GM12875 (cell line): ENCODE measurements around the gene SPHK1.
A peak's percentile ranks its signal among the peaks of the same experiment; 100 is the strongest.

ENCODE experiments used
- H3K4me3 ChIP-seq: one replicate; pipeline ENCODE4 v1.5.1; 2011; ENCODE audit warnings: low read depth, low read length, control low read depth
- CTCF ChIP-seq: IDR thresholded peaks from 2 replicates; pipeline ENCODE4 v1.5.1; 2011; ENCODE audit warnings: low read depth, mild to moderate bottlenecking, control low read depth, inconsistent platforms, low read length, moderate library complexity, borderline replicate concordance; ENCODE audit not compliant: insufficient read depth

The SPHK1 gene

DNA sequence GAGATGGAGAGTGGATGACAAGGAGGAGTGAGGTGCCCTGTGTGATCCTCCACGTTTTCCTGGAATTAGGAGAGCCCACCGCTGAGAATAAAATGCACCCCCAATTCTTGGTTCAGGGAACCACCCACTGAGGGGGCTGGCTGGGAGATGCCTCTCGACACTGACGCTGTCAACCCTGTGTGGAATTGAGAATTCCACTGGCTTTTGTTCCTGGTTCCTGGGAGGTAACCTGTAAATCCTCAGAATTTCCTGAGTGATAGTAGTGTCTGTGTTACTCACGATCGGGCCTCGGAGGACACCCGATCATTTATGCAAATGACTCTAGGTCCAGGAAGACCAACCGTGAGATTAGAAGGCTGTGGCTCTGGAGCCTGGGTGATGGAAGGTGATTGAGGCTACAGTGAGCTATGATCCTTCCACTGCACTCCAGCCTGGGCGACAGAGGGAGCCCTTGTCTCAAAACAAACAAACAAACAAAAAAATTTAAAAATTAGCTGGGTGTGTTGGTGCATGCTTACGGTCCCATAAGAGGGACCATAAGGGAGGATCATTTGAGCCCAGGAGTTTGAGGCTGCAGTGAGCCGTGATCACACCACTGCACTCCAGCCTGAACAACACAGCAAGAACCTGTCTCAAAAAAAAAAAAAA is 19.0 kb upstream of the SPHK1 start:
- H3K4me3 ChIP-seq: no peak overlapping the region
- 0 out of 2 replicates have a peak, but pooled peaks have one; percentile 26 for TF ChIP-seq CTCF

DNA sequence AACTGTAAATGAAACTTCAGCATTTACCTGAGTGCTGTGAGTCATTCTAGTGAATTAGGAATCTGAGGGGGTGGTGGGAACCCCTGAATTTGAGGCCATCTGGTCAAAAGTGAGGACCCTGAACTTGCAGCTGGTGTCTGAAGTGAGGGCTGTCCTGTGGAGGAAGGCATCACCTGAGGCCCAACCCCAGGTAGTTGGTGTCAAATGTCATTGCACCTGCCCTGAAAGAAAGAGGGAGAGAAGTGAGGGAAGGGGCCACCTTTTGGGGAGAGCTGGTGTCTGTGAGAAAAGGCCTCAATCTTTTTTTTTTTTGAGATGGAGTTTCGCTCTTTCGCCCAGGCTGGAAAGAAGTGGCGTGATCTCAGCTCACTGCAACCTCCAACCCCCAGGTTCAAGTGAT is 18.2 kb upstream of the SPHK1 start:
- TF ChIP-seq CTCF: no peak
- H3K4me3 ChIP-seq: no peak overlapping the region

GRCh38 chr17:76367642-76368041 is 16.8 kb upstream of the SPHK1 start:
- H3K4me3 ChIP-seq: no peak overlapping the region
- TF ChIP-seq CTCF: no peak

- TF ChIP-seq CTCF: no peak
- no peak overlapping the region for H3K4me3 ChIP-seq
These were observed 15.9 kb upstream of the SPHK1 start for GRCh38 chr17:76368545-76368944.

DNA sequence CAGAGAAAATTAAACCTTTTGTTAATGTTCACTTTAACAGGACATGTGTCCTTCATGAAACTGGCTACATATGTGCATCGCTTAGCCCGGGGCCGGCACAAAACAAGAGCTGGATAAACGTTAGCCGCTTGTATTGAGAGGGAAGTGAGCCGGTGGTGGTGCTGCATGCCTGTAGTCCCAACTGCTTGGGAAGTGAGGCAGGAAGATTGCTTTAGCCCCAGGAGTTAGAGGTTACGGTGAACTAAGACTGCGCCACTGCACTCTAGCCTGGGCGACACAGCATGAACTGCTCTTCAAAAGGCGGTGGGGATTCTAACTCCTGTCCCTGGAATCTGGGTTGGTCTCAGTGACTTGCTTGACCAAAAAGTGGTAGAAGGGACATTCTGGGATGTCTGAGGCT is 15.0 kb upstream of the SPHK1 start:
- TF ChIP-seq CTCF: no peak
- no peak overlapping the region for H3K4me3 ChIP-seq

DNA sequence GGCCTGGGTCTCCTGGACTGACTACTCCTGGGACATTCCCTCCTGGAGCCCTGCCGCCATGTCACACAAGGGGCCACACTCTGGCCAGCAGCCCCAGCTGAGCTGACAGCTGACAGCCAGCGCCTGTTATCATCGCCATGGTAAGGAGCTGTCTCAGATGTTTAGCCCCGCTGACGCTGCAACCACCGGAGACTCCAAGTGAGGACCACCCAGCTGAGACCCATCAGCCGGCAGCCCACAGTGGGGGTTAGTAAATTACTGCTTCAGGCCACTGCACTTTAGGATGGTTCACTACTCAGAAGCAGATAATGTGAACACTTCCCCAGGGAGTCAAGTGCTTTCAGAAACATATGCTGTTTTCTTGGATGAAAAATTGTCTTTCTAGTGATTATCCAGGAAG is 14.6 kb upstream of the SPHK1 start:
- TF ChIP-seq CTCF: no peak
- no peak overlapping the region for H3K4me3 ChIP-seq

- TF ChIP-seq CTCF: no peak
- H3K4me3 ChIP-seq: no peak overlapping the region
These were observed 14.0 kb upstream of the SPHK1 start for GRCh38 chr17:76370261-76370993.
